GM23248 (cell line): ENCODE results near the gene RASSF1.
"Not testable (repeated sequence)": the region's sequence is repeated elsewhere in the genome, so short reads cannot be mapped to it uniquely, and the experiment has no call there.

Experiments used
- EZH2 ChIP-seq: fragments of 200-600 bp; sonication (generic); IDR thresholded peaks from 2 replicates; pipeline ENCODE4 v1.6.1; 2018; ENCODE audit warnings: antibody characterized with exemption, mild to moderate bottlenecking; ENCODE audit not compliant: insufficient read depth, poor library complexity, severe bottlenecking
- EZH2phosphoT487 ChIP-seq: fragments of 200-600 bp; sonication (generic); IDR thresholded peaks from 2 replicates; pipeline ENCODE4 v1.6.1; 2018; ENCODE audit warnings: antibody characterized with exemption, moderate library complexity, mild to moderate bottlenecking, low read depth; ENCODE audit not compliant: insufficient read depth

- TF ChIP-seq EZH2phosphoT487, EZH2: not testable (repeated sequence)
Measured at GRCh38 chr3:50284121-50284520, 56.5 kb downstream of the RASSF1 start.
